Right forelimb (tissue), 1 donor: Measurements from ENCODE around the gene CCR6.
"Not testable (repeated sequence)": the region's sequence is repeated elsewhere in the genome, so short reads cannot be mapped to it uniquely, and the experiment has no call there.

Experiments used
- DNase-seq: peaks from one replicate; pipeline ENCODE4 v3.0.0-alpha.2; 2018

The CCR6 gene

GRCh38 chr6:167145461-167145860 is 22.6 kb downstream of the CCR6 start:
- DNase-seq = no peak

- DNase-seq = no peak
Measured at GRCh38 chr6:167146135-167146534, 23.2 kb downstream of the CCR6 start.

GRCh38 chr6:167146977-167147376 is 24.1 kb downstream of the CCR6 start:
- no peak for DNase-seq

- no peak for DNase-seq
Measured at GRCh38 chr6:167148021-167148420, 25.1 kb downstream of the CCR6 start.

DNA sequence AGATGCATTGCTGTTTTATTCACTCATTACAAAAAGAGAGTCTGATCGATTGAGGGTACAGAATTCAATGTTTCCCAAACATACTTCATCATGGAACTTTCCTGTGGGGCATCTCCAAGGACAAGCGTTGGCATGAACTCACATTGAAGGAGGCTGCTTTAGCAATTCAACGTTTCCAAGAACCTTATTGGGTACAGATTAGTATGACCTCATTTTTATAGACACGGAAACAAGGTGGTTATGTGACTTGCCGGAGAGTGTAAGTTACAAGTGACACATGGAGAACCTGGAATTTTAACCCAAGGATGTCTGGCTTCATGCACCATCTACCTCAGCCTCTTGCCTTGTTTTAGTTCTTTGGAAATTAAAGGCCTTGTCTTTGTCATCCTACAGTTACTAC is 26.1 kb downstream of the CCR6 start:
- DNase-seq = no peak

DNA sequence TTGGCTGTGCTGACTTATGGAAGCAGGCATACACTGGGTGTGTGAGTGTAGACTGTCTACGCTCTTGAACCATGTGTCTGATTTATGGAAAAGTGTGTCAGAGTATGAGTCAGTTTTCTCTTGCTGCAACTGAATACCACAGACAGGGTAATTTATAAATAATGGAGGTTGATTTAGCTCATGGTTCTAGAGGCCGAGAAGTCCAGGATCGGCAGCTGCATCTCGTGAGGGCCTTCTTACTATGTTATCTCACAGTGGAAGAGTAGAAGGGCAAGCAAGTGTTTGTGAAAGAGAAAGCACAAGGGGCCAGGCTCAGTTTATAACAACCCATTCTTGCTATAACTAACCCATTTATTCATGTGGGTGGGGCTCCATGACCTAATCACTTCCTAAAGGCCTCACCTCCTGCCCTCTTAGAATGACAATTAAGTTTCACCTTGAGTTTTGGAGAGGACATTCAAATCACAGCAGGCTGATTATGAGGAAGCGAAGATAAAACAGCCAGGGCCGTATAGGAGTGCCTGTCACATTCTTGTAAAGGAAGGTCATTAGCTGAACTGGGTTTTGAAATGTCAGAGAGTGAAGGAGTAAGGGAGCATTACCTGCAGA is 28.1 kb downstream of the CCR6 start:
- DNase-seq = no peak

DNA sequence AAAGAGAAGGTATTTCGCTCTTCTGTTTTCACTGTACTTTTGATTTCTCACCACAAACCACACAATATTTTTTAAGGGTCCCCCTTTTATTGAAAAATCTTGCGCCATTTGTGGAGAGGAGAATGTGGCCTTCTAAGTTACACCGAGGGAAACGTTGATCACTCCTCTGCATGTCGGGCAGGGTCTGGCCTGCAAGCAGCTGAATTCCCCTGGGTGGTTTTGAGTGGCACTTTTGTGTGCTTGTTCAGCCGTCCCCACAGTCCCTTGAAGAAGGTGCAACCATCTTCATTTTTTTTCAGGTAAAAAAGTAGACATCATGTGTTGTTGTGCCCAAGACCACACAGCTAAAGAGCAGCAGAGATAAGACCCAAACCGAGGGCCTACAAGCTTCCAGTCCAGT is 28.8 kb downstream of the CCR6 start:
- DNase-seq = no peak

GRCh38 chr6:167152862-167153261 is 30.0 kb downstream of the CCR6 start:
- no peak for DNase-seq

DNA sequence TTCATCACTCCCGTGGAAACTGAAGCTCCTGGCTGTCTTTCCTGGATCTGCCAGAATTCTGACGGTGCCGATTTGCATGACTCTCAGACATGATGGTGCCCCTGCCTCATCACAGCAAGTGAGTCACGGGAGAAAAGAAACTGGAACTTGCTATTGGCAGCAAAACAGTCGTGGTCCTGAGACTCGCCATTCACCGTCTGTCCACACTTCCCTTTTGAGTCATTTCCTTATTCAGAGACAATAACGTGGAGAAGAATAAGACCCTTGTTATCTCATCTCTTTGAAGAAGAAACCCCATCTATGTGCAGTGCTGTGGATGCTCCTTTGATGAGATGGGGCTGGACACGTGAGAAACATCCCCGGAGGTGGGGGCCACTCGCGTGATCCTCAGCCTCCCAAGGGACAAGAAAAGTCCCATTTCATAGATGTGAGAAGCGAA is 30.6 kb downstream of the CCR6 start:
- peak; percentile 27 for DNase-seq

- peak; percentile 7 for DNase-seq
Measured at GRCh38 chr6:167154291-167154690, 31.4 kb downstream of the CCR6 start.

DNA sequence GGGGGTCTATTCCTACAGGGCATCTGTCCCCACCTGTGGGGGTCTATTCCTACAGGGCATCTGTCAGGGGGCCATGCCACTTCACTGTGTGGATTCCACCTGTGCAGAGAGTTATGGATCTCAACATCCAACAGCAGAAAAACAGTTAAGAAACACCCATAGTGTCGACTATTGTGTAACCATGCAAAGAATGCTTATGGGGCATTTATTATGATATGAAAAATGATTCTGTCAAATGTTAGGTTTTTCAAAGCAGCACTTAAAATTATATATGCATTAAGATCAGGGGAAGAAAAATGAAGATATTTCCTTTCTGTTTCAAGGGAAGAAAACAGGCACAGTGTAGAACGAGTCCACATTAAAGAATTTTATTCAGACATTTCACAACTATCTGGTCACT is 32.0 kb downstream of the CCR6 start:
- DNase-seq = no peak

DNA sequence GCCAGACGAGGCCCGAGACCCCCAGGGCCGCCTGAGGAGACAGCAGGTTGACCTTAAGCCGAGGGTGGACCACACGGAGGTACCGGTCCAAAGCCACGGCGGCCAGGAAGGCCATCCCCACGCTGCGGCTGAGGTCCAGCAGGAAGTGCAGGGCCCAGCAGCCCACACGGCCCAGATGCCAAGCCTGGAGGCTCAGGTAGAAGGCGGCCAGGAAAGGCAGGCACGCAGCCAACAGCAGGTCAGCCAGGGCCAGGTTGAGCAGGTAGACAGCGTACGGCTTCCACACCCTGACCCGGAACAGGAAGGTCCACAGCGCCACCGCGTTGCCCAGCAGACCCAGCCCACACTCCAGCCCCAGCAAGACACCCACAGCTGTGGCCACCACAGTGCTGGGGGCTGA is 34.5 kb downstream of the CCR6 start:
- DNase-seq = peak; percentile 15

DNA sequence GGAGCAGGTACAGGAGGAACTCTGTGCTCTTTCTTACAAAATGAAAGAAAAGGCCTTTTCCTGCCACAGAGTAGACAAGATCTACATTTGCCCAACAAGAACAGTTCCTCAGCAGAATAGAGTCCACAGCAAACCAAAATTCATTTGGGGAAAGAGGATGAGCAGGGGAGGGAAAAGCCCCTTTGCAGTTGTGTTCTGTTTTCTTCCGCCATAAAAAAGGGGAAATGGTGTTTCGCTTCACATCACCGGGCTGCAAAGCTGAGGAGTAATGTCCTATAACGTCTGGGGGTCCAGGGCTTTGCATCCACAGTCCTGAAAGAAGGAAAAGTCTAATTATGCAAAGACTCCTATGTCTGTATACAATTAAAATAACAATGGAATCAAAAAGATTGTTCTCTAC is 35.0 kb downstream of the CCR6 start, which contains the start of gene GPR31:
Gene GPR31 (minus strand): TSS at position 118 of the 400 bp plus-strand sequence. CDS start 149 bp downstream, outside the sequence.
- DNase-seq = peak; percentile 6

- DNase-seq = no peak
Measured at GRCh38 chr6:167161851-167162467, 39.1 kb downstream of the CCR6 start.

GRCh38 chr6:167162591-167162990 is 39.7 kb downstream of the CCR6 start:
- no peak for DNase-seq

GRCh38 chr6:167163476-167164011 is 40.6 kb downstream of the CCR6 start:
- DNase-seq = no peak

DNA sequence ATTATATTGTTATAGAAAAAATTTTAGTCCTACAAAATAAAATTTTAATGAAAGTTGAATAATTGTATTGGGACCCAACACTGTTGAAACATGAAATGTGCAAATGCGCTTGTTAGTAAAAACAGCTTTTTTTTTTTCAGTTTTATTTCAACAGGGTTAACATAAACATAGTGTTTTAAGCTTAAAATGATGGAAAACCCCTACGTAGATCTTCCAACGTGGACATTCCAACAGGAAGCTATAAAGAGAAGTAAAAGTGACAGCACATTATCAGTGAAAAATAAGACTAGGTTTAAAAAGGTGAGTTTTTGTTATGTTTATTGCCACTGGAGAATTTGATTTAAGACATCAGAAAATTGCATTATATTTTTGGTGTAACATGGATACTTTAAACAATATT is 41.4 kb downstream of the CCR6 start:
- no peak for DNase-seq

DNA sequence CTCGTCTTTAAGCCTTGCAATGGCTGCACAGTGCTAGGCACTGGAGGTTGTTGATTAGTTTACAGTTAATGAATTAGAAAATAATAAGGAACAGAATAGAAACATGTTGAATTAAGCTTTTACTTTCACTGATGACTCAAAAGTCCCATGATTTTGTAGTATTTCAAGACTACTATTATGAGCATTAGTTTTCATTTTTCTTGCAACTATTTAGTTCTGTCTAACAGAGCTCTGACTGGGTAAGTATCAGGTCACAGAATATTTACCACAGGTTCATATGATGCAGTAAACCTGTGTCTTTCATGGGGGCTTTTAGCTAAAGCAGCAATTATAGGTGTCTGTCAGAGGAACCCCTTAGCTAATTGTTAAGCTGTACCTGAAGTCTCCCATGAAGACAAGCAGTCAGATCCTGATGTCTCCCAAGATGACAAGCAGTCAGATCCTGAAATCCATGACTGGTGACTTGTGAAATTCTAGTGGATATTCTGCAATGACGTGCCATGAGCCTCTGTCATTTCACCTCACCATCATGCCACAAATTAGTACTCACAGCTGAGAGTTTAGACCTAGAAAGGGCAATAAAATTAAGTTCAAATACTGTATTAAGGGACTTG is 43.1 kb downstream of the CCR6 start:
- DNase-seq = no peak

GRCh38 chr6:167167699-167168098 is 44.8 kb downstream of the CCR6 start:
- not testable (repeated sequence) for DNase-seq

DNA sequence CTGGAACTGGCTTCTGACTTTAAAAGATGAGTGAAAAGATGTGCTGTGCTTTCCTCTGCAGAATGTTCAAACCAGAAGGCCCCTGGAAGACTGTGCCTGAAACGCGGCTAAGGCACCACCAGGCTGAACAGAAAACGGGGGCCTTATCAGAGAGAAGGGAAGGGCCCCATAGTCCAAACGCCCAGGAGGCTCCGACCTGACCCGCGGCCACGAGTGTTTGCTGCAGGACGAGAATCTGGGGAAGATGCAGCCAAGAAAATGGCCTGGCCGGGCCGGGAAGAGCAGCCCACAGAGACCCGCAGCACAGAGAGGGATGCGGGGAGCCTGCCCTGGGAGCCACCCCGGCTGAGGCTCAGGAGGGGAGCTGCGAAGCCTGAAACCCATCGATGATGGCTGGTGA is 45.4 kb downstream of the CCR6 start:
- not testable (repeated sequence) for DNase-seq

DNA sequence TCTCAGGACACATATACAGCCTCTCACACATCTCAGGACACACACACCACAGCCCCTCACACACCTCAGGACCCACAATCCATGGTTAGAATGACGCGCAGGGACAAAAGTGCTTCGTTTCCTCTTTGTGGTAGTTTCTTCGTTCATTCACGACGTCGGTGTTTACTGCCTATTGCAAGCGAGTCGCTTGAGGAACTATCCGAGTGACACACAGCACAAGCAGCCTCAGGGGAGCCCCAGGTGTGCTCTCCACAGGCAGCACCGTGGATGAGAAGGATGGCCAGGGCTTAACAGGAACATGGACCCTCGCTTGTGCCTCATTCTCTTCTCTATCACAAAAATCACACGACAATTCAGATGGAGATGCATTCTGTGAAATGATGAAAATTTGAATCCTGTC is 47.0 kb downstream of the CCR6 start:
- not testable (repeated sequence) for DNase-seq

DNA sequence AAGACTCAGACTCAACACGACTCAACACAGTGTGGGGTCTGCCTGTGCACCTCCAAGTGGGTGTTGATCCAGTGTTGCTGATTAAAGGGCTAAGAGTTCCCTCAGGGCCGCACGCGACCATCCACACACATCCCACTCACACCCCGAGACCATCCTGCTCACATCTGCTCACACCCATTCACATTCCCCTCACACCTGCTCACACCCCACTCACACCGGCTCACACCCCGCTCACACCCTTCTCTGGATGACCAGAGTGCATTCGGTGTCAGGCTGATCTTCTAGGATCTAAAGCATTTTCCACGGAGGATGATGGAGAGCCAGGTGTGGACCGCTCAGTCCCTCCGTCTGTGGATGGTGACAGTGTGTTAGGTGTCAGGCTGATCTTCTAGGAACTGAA is 48.4 kb downstream of the CCR6 start:
- not testable (repeated sequence) for DNase-seq

GRCh38 chr6:167172011-167172410 is 49.1 kb downstream of the CCR6 start:
- not testable (repeated sequence) for DNase-seq

DNA sequence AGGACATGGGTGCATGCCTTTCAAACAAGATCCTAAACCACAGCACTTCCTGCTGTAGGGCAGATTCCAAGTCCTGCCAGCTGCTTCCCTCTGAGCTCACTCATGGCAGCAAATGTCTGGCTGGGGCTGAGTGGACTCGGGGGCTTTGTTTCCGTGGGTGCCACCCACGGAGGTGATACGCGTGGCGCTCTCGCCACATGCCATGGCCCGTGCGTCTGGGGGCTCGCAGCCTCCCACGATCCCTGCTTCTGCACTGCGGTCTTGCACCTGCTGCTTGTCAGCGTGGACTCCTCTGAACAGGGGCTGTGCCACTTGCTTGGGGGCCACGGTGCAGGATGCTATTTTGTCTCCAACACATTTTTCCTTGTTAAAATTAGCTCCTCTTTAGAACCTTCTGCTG is 54.4 kb downstream of the CCR6 start:
- DNase-seq = not testable (repeated sequence)
